ENCODE measurements around the gene LCE3B.

Gene LCE3B

GRCh38 chr1:152657677-152658076 is 44.1 kb downstream of the LCE3B start:
- no peak for DNase-seq (ENCODE audit: extremely low read depth, low read depth)
- TF ChIP-seq, protein P1, sequence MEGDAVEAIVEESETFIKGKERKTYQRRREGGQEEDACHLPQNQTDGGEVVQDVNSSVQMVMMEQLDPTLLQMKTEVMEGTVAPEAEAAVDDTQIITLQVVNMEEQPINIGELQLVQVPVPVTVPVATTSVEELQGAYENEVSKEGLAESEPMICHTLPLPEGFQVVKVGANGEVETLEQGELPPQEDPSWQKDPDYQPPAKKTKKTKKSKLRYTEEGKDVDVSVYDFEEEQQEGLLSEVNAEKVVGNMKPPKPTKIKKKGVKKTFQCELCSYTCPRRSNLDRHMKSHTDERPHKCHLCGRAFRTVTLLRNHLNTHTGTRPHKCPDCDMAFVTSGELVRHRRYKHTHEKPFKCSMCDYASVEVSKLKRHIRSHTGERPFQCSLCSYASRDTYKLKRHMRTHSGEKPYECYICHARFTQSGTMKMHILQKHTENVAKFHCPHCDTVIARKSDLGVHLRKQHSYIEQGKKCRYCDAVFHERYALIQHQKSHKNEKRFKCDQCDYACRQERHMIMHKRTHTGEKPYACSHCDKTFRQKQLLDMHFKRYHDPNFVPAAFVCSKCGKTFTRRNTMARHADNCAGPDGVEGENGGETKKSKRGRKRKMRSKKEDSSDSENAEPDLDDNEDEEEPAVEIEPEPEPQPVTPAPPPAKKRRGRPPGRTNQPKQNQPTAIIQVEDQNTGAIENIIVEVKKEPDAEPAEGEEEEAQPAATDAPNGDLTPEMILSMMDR (IDR thresholded peaks at IDR 0.05; ENCODE audit: low read depth, low read length) = no peak

DNA sequence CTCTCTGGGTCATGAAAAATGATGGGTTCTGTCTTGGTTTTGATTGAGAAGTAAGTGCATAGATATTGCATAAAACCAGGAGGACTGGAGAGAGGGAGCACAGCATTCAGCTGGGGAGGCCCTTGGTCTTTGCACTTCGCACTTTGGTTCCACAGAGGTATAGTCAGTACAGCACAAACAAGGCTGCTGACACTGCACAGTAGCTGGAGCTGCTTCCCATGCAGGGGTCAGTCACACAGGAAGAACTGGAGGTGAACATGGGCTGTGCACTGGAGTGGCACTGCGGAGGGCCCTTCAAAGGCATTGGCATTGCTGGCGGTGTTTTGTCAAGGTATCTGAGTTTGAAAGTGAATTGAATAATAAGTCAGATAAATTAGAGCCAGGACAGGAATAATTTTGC is 45.0 kb downstream of the LCE3B start:
- TF ChIP-seq, protein P1 (IDR thresholded peaks at IDR 0.05; ENCODE audit: low read depth, low read length) = no peak
- no peak for DNase-seq (ENCODE audit: extremely low read depth, low read depth)

DNA sequence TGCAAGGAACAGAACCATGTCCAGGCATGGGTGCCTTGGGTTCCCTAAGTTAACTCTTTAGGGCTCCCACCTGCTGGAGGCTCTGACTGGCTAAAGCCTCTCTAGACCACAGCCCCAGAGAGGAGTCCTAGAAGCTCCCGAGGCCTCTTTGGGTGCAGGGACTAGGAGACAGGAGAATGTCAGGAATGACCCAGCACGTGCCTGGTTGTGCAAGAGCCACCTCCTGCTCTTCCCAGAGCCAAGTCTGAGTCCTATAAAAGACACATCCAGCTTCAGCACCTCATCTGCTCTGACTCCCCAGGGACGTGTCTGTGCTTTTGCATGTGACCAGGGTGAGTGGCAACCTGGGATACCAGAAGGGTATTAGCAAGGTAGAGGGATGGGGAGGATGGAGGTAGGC is 49.5 kb downstream of the LCE3B start, which contains the start of gene LCE2D:
Gene LCE2D (plus strand): TSS at position 283 of the 400 bp plus-strand sequence. CDS start 726 bp downstream, outside the sequence.
- DNase-seq (ENCODE audit: extremely low read depth, low read depth) = no peak
- TF ChIP-seq, protein P1 (IDR thresholded peaks at IDR 0.05; ENCODE audit: low read depth, low read length) = no peak
